WTC11 (cell line): ENCODE data around the gene GPR62. TPM values are rescaled to one million over a fixed set of nuclear protein-coding genes. Genes with fewer than 3 reads are reported as not detected.

Experiments
- ATAC-seq: fragments of 200-7000 bp; cut with Tn5 transposase; 2 replicates; pipeline ENCODE4 v1.10.0; 2021; ENCODE audit warnings: mild to moderate bottlenecking, moderate library complexity
- CTCF ChIA-PET: fragments of 300-600 bp; sonication (Branson Sonifier 250); formaldehyde crosslinking; loops from one replicate; lab custom pipeline; 2021; ENCODE audit warnings: antibody characterized with exemption; lab: Charles Lee
- POLR2A ChIA-PET: fragments of 350-600 bp; sonication (Branson Sonifier 250); formaldehyde crosslinking; loops from one replicate; lab custom pipeline; 2021; ENCODE audit warnings: antibody characterized with exemption; lab: Charles Lee
- DNase-seq: peaks from one replicate; pipeline ENCODE4 v3.0.0; 2021; ENCODE audit warnings: low spot score
- H3K27ac Mint-ChIP-seq: 2 replicates; pipeline ENCODE4 v1.8.0; 2021; ENCODE audit warnings: mixed read lengths
- H3K27me3 Mint-ChIP-seq: 2 replicates; pipeline ENCODE4 v1.8.0; 2021; ENCODE audit warnings: low read depth, mild to moderate bottlenecking, moderate library complexity, mixed read lengths
- H3K36me3 Mint-ChIP-seq: 2 replicates; pipeline ENCODE4 v1.8.0; 2021; ENCODE audit warnings: mixed read lengths
- H3K4me1 Mint-ChIP-seq: 2 replicates; pipeline ENCODE4 v1.8.0; 2022; ENCODE audit warnings: mixed read lengths
- H3K4me3 Mint-ChIP-seq: 2 replicates; pipeline ENCODE4 v1.8.0; 2021; ENCODE audit warnings: mild to moderate bottlenecking, moderate library complexity, mixed read lengths
- H3K9me3 Mint-ChIP-seq: 2 replicates; pipeline ENCODE4 v1.8.0; 2021; ENCODE audit warnings: mixed read lengths
- ATF1 ChIP-seq: sonication (generic); formaldehyde crosslinking; IDR thresholded peaks from 2 replicates; pipeline ENCODE4 v1.8.1; 2023; ENCODE audit warnings: mild to moderate bottlenecking, moderate library complexity, missing genetic modification reagents
- CREM ChIP-seq: sonication (generic); formaldehyde crosslinking; IDR thresholded peaks from 2 replicates; pipeline ENCODE4 v1.8.1; 2022; ENCODE audit warnings: mild to moderate bottlenecking, missing genetic modification reagents, moderate library complexity
- EMX1 ChIP-seq: fragments of 250-450 bp; sonication (Bioruptor Pico); IDR thresholded peaks from 2 replicates; pipeline ENCODE4 v1.8.0; 2021; ENCODE audit warnings: mild to moderate bottlenecking
- FOXK1 ChIP-seq: sonication (generic); formaldehyde crosslinking; IDR thresholded peaks from 2 replicates; pipeline ENCODE4 v1.8.0; 2022; ENCODE audit warnings: mild to moderate bottlenecking, moderate library complexity, missing genetic modification reagents
- GABPB1 ChIP-seq: sonication (generic); formaldehyde crosslinking; IDR thresholded peaks from 2 replicates; pipeline ENCODE4 v1.8.1; 2023; ENCODE audit warnings: mild to moderate bottlenecking, missing genetic modification reagents
- IRF2 ChIP-seq: sonication (generic); formaldehyde crosslinking; IDR thresholded peaks from 2 replicates; pipeline ENCODE4 v1.8.0; 2022; ENCODE audit warnings: low read depth, missing genetic modification reagents, borderline replicate concordance
- NFATC4 ChIP-seq: fragments of 250-450 bp; sonication (Bioruptor Pico); IDR thresholded peaks from 2 replicates; pipeline ENCODE4 v1.9.0; 2021; ENCODE audit warnings: mild to moderate bottlenecking
- NR1H2 ChIP-seq: sonication (generic); formaldehyde crosslinking; IDR thresholded peaks from 2 replicates; pipeline ENCODE4 v1.9.0; 2021; ENCODE audit warnings: mild to moderate bottlenecking, moderate library complexity, missing genetic modification reagents
- NR2C2 ChIP-seq: sonication (generic); formaldehyde crosslinking; IDR thresholded peaks from 2 replicates; pipeline ENCODE4 v1.8.0; 2022; ENCODE audit warnings: mild to moderate bottlenecking, missing genetic modification reagents
- ZNF138 ChIP-seq: sonication (generic); formaldehyde crosslinking; conservative IDR thresholded peaks from 2 replicates; pipeline ENCODE4 v1.8.1; 2022; ENCODE audit warnings: mild to moderate bottlenecking, moderate library complexity, missing genetic modification reagents
- total RNA-seq: library from RNA; stranded (reverse); gene quantifications from 3 replicates; pipeline ENCODE4 v1.2.3, GENCODE V29; 2021
- TF ChIP-seq, protein P1 (sequence below): fragments of 250-450 bp; sonication (Bioruptor Pico); IDR thresholded peaks from 2 replicates; pipeline ENCODE4 v2.1.2; 2022; ENCODE audit warnings: mild to moderate bottlenecking, moderate library complexity
- TF ChIP-seq, protein P2 (sequence below): sonication (generic); formaldehyde crosslinking; IDR thresholded peaks from 2 replicates; pipeline ENCODE4 v1.8.0; 2023; ENCODE audit warnings: missing genetic modification reagents, mild to moderate bottlenecking, borderline replicate concordance
- TF ChIP-seq, protein P3 (sequence below): sonication (generic); formaldehyde crosslinking; IDR thresholded peaks from 2 replicates; pipeline ENCODE4 v1.8.0; 2023; ENCODE audit warnings: missing genetic modification reagents
- TF ChIP-seq, protein P4 (sequence below): fragments of 200-600 bp; IDR thresholded peaks from 2 replicates; pipeline ENCODE4 v1.8.0; 2022; ENCODE audit warnings: antibody characterized with exemption
- TF ChIP-seq, protein P5 (sequence below): sonication (generic); formaldehyde crosslinking; IDR thresholded peaks from 2 replicates; pipeline ENCODE4 v1.8.0; 2022; ENCODE audit warnings: mild to moderate bottlenecking, missing genetic modification reagents

The GPR62 gene
- total RNA-seq, 1 experiment from 2014 or later, result 0.24 TPM

DNA sequence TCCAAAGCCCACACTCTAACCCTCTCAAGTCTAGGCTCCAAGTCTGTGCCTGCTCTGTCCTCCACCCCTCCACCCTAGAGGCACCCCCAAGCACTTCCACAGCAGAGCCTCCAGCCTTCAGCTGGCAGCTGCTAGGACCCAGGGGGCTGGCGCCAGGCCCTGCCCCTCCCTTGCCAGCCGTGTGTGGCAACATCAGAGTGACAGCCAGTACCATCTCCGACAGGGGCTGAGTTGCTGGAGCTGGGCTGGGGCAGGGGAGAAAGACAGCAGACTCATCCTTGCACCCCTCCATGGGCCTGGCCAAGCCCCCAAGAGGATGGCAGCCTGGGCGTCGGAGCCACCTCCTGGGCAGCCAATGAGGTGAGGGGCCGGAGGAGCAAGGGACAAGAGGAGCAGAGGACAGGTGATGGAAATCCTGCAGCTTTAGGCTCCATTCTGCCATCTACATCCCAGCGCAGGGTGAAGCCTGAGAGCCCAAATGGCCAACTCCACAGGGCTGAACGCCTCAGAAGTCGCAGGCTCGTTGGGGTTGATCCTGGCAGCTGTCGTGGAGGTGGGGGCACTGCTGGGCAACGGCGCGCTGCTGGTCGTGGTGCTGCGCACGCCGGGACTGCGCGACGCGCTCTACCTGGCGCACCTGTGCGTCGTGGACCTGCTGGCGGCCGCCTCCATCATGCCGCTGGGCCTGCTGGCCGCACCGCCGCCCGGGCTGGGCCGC is at the start of gene GPR62 (continued):
- no peak; the same call in 1 of the 2 replicates for TF ChIP-seq ZNF138 (CRISPR knock-in tag)
- TF ChIP-seq, protein P1, sequence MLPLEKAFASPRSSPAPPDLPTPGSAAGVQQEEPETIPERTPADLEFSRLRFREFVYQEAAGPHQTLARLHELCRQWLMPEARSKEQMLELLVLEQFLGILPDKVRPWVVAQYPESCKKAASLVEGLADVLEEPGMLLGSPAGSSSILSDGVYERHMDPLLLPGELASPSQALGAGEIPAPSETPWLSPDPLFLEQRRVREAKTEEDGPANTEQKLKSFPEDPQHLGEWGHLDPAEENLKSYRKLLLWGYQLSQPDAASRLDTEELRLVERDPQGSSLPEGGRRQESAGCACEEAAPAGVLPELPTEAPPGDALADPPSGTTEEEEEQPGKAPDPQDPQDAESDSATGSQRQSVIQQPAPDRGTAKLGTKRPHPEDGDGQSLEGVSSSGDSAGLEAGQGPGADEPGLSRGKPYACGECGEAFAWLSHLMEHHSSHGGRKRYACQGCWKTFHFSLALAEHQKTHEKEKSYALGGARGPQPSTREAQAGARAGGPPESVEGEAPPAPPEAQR, result no peak
- TF ChIP-seq ATF1 (CRISPR knock-in tag), result no peak
- no peak for TF ChIP-seq EMX1
- TF ChIP-seq NFATC4 (CRISPR knock-in tag), result no peak
- TF ChIP-seq, protein P2, sequence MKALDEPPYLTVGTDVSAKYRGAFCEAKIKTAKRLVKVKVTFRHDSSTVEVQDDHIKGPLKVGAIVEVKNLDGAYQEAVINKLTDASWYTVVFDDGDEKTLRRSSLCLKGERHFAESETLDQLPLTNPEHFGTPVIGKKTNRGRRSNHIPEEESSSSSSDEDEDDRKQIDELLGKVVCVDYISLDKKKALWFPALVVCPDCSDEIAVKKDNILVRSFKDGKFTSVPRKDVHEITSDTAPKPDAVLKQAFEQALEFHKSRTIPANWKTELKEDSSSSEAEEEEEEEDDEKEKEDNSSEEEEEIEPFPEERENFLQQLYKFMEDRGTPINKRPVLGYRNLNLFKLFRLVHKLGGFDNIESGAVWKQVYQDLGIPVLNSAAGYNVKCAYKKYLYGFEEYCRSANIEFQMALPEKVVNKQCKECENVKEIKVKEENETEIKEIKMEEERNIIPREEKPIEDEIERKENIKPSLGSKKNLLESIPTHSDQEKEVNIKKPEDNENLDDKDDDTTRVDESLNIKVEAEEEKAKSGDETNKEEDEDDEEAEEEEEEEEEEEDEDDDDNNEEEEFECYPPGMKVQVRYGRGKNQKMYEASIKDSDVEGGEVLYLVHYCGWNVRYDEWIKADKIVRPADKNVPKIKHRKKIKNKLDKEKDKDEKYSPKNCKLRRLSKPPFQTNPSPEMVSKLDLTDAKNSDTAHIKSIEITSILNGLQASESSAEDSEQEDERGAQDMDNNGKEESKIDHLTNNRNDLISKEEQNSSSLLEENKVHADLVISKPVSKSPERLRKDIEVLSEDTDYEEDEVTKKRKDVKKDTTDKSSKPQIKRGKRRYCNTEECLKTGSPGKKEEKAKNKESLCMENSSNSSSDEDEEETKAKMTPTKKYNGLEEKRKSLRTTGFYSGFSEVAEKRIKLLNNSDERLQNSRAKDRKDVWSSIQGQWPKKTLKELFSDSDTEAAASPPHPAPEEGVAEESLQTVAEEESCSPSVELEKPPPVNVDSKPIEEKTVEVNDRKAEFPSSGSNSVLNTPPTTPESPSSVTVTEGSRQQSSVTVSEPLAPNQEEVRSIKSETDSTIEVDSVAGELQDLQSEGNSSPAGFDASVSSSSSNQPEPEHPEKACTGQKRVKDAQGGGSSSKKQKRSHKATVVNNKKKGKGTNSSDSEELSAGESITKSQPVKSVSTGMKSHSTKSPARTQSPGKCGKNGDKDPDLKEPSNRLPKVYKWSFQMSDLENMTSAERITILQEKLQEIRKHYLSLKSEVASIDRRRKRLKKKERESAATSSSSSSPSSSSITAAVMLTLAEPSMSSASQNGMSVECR (CRISPR knock-in tag), result no peak
- peak; percentile 88 for TF ChIP-seq FOXK1 (CRISPR knock-in tag)
- TF ChIP-seq, protein P3, sequence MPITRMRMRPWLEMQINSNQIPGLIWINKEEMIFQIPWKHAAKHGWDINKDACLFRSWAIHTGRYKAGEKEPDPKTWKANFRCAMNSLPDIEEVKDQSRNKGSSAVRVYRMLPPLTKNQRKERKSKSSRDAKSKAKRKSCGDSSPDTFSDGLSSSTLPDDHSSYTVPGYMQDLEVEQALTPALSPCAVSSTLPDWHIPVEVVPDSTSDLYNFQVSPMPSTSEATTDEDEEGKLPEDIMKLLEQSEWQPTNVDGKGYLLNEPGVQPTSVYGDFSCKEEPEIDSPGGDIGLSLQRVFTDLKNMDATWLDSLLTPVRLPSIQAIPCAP (CRISPR knock-in tag), result 0 out of 2 replicates have a peak, but pooled peaks have one; percentile 50
- TF ChIP-seq CREM, result no peak
- TF ChIP-seq NR2C2 (CRISPR knock-in tag), result no peak
- TF ChIP-seq, protein P4, sequence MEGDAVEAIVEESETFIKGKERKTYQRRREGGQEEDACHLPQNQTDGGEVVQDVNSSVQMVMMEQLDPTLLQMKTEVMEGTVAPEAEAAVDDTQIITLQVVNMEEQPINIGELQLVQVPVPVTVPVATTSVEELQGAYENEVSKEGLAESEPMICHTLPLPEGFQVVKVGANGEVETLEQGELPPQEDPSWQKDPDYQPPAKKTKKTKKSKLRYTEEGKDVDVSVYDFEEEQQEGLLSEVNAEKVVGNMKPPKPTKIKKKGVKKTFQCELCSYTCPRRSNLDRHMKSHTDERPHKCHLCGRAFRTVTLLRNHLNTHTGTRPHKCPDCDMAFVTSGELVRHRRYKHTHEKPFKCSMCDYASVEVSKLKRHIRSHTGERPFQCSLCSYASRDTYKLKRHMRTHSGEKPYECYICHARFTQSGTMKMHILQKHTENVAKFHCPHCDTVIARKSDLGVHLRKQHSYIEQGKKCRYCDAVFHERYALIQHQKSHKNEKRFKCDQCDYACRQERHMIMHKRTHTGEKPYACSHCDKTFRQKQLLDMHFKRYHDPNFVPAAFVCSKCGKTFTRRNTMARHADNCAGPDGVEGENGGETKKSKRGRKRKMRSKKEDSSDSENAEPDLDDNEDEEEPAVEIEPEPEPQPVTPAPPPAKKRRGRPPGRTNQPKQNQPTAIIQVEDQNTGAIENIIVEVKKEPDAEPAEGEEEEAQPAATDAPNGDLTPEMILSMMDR, result no peak
- no peak for TF ChIP-seq NR1H2

DNA sequence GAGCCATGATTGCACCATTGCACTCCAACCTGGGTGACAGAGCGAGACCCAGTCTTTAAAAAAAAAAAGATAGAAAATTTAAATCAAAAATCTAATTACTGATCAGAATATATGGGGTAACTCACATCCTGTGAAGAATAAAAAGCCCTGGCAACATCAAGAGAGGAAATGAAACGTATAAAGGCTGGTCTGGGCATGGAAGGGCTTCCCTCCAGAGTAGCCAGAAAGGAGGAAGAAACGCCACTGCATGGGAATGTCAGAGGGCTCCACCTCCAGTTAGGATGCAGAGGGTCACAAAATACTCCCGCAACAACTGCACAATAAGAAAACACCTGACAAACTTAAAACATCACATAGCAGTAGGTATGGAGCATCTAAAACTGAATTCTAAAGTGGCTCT is 47.2 kb upstream of the GPR62 start:
- no peak overlapping the region for H3K27ac Mint-ChIP-seq
- TF ChIP-seq GABPB1 (CRISPR knock-in tag), result no peak
- no peak for TF ChIP-seq IRF2 (CRISPR knock-in tag)
- TF ChIP-seq, protein P5, sequence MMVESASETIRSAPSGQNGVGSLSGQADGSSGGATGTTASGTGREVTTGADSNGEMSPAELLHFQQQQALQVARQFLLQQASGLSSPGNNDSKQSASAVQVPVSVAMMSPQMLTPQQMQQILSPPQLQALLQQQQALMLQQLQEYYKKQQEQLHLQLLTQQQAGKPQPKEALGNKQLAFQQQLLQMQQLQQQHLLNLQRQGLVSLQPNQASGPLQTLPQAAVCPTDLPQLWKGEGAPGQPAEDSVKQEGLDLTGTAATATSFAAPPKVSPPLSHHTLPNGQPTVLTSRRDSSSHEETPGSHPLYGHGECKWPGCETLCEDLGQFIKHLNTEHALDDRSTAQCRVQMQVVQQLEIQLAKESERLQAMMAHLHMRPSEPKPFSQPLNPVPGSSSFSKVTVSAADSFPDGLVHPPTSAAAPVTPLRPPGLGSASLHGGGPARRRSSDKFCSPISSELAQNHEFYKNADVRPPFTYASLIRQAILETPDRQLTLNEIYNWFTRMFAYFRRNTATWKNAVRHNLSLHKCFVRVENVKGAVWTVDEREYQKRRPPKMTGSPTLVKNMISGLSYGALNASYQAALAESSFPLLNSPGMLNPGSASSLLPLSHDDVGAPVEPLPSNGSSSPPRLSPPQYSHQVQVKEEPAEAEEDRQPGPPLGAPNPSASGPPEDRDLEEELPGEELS, result no peak
- TF ChIP-seq, all 79 proteins: peak for 0
- DNase-seq, result no peak
- peaks cover 19% of the 10 kb centered on the region for H3K36me3 Mint-ChIP-seq
- H3K4me3 Mint-ChIP-seq, result no peak overlapping the region
- H3K9me3 Mint-ChIP-seq, result peaks cover 55% of the 10 kb centered on the region
- H3K4me1 Mint-ChIP-seq, result no peaks in the 10 kb centered on the region
- ATAC-seq, result no peak
- H3K27me3 Mint-ChIP-seq, result peaks cover 6% of the 10 kb centered on the region
- ChIA-PET CTCF (no interaction called here), POLR2A (no interaction called here)
